Nucleus accumbens (tissue), 56 donors: Measurements from ENCODE around the gene ANKIB1.
"Not testable (repeated sequence)": the region's sequence is repeated elsewhere in the genome, so short reads cannot be mapped to it uniquely, and the experiment has no call there.

Source experiments
- DNase-seq, 56 donors: peaks; one replicate each; lab custom pipeline; 2025; lab: John Stamatoyannopoulos, UW

The ANKIB1 gene

GRCh38 chr7:92391071-92391470 lies 145.3 kb downstream of the ANKIB1 start:
- no peak for DNase-seq

- no peak for DNase-seq
These were observed 151.8 kb downstream of the ANKIB1 start for GRCh38 chr7:92397542-92397941.

DNA sequence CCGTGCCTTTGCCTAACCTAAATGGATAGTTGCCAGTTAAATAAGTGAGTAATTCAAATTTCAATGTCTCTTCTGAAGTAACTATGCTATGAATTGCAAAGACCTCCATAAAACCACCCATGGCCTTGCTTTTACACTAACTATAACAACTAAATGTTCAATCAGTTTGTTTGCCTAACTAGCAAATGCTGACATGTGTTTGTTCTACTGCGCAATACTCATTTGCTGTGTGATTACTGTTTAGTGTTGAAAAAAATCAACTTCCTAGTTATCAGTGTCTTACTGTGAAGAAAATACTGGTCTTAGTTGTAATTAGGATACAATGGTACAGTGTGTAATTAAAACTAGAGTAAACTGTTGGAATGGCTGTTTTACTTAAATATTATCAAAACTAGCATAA lies 154.2 kb downstream of the ANKIB1 start:
- no peak for DNase-seq

GRCh38 chr7:92402920-92403759 lies 157.4 kb downstream of the ANKIB1 start:
- DNase-seq, result no peak

DNA sequence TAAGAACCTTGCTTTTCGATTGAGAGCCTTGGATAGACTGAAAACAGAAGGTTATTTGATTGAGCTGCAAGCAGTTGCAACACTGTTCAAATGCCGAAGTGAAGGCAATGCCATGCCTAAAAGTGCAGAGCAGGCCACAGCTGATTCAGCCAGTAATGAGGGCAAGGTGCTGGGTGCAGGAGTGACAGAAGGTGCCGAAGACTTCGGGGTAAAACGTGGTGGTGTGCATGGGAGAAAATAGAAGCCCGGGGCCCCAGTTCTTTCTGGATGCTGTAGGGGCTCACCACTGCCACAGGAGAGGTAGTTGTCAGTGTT lies 157.9 kb downstream of the ANKIB1 start:
- DNase-seq, result no peak

GRCh38 chr7:92404170-92404614 lies 158.4 kb downstream of the ANKIB1 start:
- no peak for DNase-seq

DNA sequence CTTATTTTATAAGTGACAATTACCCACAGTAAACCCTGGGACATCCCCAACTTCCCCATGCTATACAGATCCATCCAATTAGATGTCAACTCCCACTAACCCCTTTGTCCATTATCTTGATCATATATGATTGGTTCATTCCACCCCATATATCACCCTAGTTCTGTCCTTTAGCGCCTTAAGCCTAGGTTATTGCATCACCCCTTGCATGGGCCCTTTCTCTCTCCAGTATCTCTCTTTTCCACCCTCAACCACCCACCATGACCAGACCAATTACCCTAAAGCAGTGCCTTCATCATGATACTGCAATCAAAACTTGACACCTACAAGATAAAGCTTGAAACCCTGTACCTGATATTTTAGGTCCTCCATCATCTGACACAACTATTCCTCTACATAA lies 163.6 kb downstream of the ANKIB1 start:
- no peak for DNase-seq

DNA sequence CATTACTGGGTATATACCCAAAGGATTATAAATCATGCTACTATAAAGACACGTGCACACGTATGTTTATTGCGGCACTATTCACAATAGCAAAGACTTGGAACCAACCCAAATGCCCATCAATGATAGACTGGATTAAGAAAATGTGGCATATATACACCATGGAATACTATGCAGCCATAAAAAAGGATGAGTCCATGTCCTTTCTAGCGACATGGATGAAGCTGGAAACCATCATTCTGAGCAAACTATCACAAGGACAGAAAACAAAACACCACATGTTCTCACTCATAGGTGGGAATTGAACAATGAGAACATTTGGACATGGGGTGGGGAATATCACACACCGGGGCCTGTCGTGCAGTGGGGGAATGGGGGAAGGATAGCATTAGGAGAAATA lies 164.4 kb downstream of the ANKIB1 start:
- not testable (repeated sequence) for DNase-seq

DNA sequence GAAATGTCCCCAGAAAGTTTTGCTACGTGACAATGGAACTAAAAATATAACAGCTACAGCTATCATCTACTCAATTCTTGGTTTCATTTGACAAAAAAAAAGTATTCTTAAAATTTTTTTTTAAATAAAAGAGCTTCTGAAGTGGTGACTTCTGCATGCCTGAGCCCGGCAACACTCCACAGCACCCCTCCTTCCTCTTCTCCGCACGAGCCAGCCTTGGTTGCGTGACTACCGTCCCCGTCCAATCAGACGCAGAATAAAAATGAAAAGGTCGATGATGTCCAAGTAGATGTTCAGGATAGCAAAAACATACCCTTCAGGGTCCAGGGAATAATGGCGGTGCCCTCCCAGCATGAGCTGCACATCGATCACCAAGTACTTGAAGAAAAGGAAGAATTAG lies 167.0 kb downstream of the ANKIB1 start:
- no peak for DNase-seq

DNA sequence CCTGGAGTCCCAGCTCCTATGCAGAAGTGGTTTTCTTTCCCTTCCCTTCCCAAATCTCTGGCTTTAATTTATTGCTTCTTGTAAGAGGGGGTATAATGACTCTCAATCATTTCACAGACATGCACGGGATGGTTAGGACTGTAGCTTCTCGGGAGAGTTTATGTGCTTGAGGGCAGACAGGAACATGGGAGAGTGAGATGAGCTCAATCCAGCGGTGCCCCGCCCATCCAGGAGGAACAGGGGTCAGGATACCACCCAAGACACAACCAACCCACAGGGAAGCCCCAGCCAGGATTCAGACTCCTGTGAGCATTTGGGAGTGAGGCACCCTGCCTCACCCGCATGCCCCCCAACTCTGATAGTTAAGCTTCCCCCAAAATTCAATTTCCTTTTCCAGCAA lies 167.8 kb downstream of the ANKIB1 start:
- DNase-seq, result no peak

DNA sequence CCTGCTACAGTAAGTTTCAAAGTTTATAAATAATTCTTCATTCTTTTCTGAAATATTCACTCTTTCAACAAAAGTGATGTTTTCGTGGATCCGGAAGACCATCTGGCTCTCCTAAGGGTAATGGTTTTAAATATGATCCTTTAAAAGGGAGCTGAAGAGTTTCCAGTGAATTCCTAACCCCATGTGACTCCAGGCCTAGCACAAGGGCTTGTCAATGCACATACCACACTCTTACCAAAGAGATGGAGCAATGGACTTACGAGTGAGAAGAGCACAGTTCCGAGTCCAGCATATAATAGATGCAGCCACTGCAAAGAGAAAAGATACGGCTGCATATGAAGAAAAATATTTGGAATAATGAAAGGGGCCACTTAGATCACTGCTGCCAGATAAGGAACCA lies 169.5 kb downstream of the ANKIB1 start:
- DNase-seq, result no peak

GRCh38 chr7:92417913-92418312 lies 172.1 kb downstream of the ANKIB1 start:
- peak in 2 of 56 donors; percentile 8 to 9 for DNase-seq

DNA sequence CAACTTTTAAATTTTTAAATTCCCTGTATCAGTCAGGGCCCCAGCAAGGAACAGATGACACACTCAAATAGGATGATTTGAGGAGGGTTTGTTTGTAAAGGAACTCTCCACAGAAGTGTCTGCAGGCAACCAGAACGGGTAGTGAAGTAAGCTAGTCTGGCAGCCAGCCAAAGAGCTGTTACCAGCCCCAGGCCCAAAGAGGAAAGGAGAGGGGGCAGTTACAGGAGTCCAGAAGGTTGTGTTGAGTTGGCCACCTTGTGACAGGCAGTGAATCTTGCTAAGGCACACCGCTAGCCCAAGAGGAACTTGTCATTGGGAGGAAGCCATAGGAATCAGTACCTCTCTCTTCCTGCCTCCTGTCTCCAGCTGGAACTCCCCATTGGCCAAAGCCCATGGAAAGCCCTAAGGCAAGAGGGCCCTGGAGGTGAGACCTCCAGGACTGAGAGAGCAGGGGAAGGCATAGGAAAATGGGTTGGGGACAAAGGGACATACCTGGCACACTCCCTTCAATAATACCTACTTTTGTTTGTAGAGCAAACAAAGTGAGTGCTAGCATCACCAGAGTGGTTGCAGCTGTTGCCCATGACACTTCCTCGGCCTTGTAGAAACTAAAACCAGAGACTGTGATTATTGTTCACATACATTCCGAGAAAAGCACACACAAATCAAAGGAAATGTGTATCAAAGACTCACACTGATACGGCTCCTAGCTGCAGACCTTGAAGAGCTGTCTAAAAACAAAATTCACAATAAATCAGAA lies 176.1 kb downstream of the ANKIB1 start:
- DNase-seq, result no peak

DNA sequence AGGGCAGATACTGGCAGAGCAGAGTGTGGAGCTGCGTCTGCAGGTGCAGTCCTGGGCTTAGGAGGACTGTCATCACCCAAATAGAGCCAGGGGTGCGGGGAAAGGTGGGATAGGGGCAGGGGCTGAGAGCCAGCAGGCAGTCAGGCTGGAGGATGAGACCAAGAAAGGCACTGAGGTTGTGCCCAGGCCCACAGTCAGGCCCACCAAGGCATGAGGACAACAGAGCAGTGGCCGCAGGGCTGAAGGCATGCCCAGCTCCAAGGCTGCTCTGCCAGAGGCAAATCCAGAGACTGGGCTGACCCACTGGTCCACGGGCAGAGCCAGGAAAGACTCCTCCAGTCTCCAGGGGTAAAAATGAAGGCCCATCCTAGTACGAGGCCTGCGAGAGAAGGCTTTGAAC lies 177.2 kb downstream of the ANKIB1 start:
- no peak for DNase-seq

GRCh38 chr7:92423710-92424131 lies 177.9 kb downstream of the ANKIB1 start:
- DNase-seq, result no peak

- peak in 2 of 56 donors; percentile 3 to 12 for DNase-seq
These were observed 179.7 kb downstream of the ANKIB1 start for GRCh38 chr7:92425311-92425947.

DNA sequence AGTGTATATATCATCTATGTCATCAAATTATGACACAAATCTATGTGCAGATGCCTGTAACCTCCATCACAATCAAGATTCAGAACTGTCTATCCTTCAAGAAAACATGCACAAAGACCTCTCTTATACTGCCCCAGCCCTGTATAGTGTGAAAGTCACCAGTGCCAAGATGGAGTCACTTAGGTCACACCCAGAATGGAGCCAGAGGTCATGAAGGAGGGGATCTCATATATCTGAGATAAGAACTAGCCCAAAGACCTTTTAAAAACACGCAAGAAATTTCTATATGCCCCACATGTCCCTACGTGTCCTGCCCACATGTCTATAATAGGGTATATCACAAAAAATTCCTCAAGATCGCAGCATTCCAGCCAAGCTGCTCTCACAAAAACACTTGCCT lies 181.4 kb downstream of the ANKIB1 start:
- DNase-seq, result no peak

- no peak for DNase-seq
These were observed 186.6 kb downstream of the ANKIB1 start for GRCh38 chr7:92432299-92432946.

DNA sequence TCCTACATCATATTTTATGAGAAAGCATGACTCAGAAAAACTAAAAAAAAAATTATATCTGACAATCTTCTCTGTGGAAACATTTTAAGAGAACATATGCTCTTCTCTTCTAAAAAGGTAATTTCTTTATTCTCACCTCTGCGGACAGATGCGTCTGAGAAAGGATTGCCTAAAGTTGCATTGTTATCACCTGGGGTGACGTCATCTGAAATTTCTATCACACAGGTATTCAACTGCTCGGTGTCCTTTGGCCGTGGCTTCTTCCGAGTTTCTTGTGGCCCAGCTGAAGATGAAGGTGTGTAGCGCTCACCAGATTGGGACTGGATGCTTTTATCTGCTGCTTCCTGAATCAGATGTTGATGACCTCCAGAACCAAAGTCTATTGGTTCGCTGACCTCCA lies 187.2 kb downstream of the ANKIB1 start:
- no peak for DNase-seq

DNA sequence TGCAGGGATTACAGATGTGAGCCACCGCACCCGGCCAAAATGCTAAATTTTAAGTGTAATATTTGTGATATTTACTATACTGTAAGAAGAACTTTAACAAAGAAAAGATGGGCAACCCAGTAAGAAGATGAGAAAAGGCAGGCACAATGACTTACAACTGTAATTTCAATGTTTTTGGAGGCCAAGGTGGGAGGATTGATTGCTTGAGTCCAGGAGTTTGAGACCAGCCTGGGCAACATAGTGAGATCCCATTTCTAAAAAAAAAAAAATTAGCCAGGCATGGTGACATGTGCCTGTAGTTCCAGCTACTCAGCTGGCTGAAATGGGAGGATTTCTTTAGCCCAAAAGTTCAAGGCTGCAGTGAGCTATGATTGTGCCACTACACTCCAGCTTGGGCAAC lies 189.8 kb downstream of the ANKIB1 start:
- no peak for DNase-seq
